CD4-positive, CD25-positive, alpha-beta regulatory T cell (primary cell): ENCODE measurements around the gene FN3K. TPM values are rescaled to one million over a fixed set of nuclear protein-coding genes. Genes with fewer than 3 reads are reported as not detected.
"Not testable (repeated sequence)": the region's sequence is repeated elsewhere in the genome, so short reads cannot be mapped to it uniquely, and the experiment has no call there.

Experiments
- ATAC-seq, 2 donors: fragments of 150-1000 bp; cut with Tn5 transposase; one replicate each; pipeline ENCODE4 v1.10.0; 2021; ENCODE audit warnings: low read depth in 2 of 2, moderate number of reproducible peaks in 2 of 2, moderate library complexity in 1 of 2
- DNase-seq, 3 donors: peaks; one replicate each; pipeline versions ENCODE4 v3.0.0 to v3.0.0-alpha.2; 2012 to 2022; ENCODE audit warnings: mixed read lengths in 1 of 3
- H3K27ac ChIP-seq: one replicate; pipeline ENCODE4 v1.7.0; 2013; ENCODE audit warnings: mild to moderate bottlenecking, low read length; ENCODE audit not compliant: insufficient read depth, poor library complexity, severe bottlenecking
- H3K27me3 ChIP-seq: one replicate; pipeline ENCODE4 v1.7.0; 2013; ENCODE audit warnings: low read length; ENCODE audit not compliant: control insufficient read depth, insufficient read depth
- H3K36me3 ChIP-seq: one replicate; pipeline ENCODE4 v1.7.0; 2013; ENCODE audit warnings: mild to moderate bottlenecking, low read length, moderate library complexity; ENCODE audit not compliant: control insufficient read depth, insufficient read depth
- H3K4me1 ChIP-seq: 2 replicates; pipeline ENCODE4 v1.7.0; 2013; ENCODE audit warnings: mild to moderate bottlenecking, low read length; ENCODE audit not compliant: insufficient read depth, control insufficient read depth, poor library complexity, severe bottlenecking
- H3K4me3 ChIP-seq: one replicate; pipeline ENCODE4 v1.7.0; 2013; ENCODE audit warnings: low read depth, mild to moderate bottlenecking, low read length, moderate library complexity
- H3K9me3 ChIP-seq, 2 experiments: 1 replicate in 1 of 2; 2 replicates in 1 of 2; pipeline ENCODE4 v1.7.0; 2013; ENCODE audit warnings: low read length in 2 of 2, mild to moderate bottlenecking in 1 of 2, moderate library complexity in 1 of 2; ENCODE audit not compliant: control insufficient read depth in 2 of 2
- H3K27ac Mint-ChIP-seq, 3 donors: one replicate each; pipeline ENCODE4 v1.8.0; 2020 to 2022; ENCODE audit warnings: mild to moderate bottlenecking in 3 of 3, mixed read lengths in 3 of 3, moderate library complexity in 2 of 3
- H3K27me3 Mint-ChIP-seq: one replicate; pipeline ENCODE4 v1.8.0; 2022; ENCODE audit warnings: mild to moderate bottlenecking, mixed read lengths
- H3K36me3 Mint-ChIP-seq: one replicate; pipeline ENCODE4 v1.8.0; 2020; ENCODE audit warnings: mixed read lengths
- H3K4me1 Mint-ChIP-seq, 4 donors: one replicate each; pipeline ENCODE4 v1.8.0; 2020 to 2022; ENCODE audit warnings: mixed read lengths in 4 of 4, mild to moderate bottlenecking in 1 of 4
- H3K4me3 Mint-ChIP-seq, 4 donors: one replicate each; pipeline ENCODE4 v1.8.0; 2020 to 2022; ENCODE audit warnings: mild to moderate bottlenecking in 4 of 4, mixed read lengths in 4 of 4, moderate library complexity in 3 of 4
- H3K9me3 Mint-ChIP-seq, 7 donors: one replicate each; pipeline ENCODE4 v1.8.0; 2020 to 2022; ENCODE audit warnings: mixed read lengths in 7 of 7, mild to moderate bottlenecking in 3 of 7, moderate library complexity in 2 of 7
- polyA plus RNA-seq, 4 donors: library from polyadenylated mRNA; unstranded; fragments of 300-500 nt; fragmentation: Illumina TruSeq; gene quantifications; one replicate each; pipeline ENCODE4 v1.2.3, GENCODE V29; 2021
- total RNA-seq: library from RNA; stranded (reverse); gene quantifications from one replicate; pipeline ENCODE4 v1.2.3, GENCODE V29; 2022

Gene FN3K
- total and polyA plus RNA-seq, 5 donors from 2014 or later: 0.18 to 2.0 (median 0.26) TPM

DNA sequence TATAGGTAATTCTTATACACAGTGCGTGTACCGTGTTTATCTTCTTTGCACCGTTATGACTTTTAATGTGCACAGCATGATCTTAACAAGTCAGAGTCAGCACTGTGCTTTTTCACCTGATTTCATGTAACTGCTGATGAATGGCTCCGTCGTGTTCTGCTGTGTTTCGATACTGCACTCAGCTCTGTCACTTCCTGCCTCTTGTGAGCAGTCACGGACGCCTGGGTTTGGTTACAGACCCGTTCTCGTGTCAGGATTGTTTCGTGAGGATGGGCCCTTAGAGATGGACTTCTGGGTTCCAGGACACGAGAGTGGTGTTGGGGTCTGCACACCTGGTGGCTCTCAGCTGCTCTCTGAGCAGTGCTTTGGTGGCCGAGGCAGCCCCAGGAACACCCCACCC lies 41.0 kb downstream of the FN3K start:
- Mint-ChIP-seq H3K27ac (peak overlapping the region in 1 of 3 donors; percentile 21), H3K4me3 (no peak overlapping the region), H3K27me3 (no peaks in the 10 kb centered on the region), H3K36me3 (peaks cover 14% of the 10 kb centered on the region), H3K4me1 (peaks cover 8 to 15% (median 10%) of the 10 kb centered on the region in 4 donors), H3K9me3 (no peaks in the 10 kb centered on the region)
- no peak overlapping the region for H3K27ac ChIP-seq
- no peaks in the 10 kb centered on the region for H3K27me3 ChIP-seq
- H3K36me3 ChIP-seq: peaks cover 9% of the 10 kb centered on the region
- H3K9me3 ChIP-seq: no peaks in the 10 kb centered on the region
- ATAC-seq (no peak), DNase-seq (peak in 1 of 3 donors; percentile 18)
- H3K4me3 ChIP-seq: no peak overlapping the region
- H3K4me1 ChIP-seq: peaks cover 7% of the 10 kb centered on the region

DNA sequence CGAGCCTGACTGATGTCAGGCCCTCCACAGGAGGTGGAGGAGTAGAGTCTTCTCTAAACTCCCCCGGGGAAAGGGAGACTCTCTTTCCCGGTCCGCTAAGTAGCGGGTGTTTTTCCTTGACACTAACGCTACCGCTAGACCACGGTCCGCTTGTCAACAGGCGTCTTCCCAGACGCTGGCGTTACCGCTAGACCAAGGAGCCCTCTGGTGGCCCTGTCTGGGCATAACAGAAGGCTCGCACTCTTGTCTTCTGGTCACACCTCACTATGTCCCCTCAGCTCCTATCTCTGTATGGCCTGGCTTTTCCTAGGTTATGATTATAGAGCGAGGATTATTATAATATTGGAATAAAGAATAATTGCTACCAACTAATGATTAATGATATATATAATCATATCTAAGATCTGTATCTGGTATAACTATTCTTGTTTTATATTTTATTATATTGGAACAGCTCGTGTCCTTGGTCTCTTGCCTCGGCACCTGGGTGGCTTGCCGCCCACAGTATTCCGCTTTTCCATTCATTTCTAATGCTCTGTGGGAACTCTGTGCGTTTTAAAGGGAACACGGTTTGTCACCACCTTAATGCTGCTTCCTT lies 42.5 kb downstream of the FN3K start:
- H3K36me3 ChIP-seq, DNase-seq, H3K4me3 Mint-ChIP-seq, H3K27me3 ChIP-seq, H3K4me3 ChIP-seq, H3K9me3 ChIP-seq, H3K4me1 ChIP-seq, H3K27ac Mint-ChIP-seq, H3K9me3 Mint-ChIP-seq, H3K27ac ChIP-seq, ATAC-seq, H3K27me3 Mint-ChIP-seq: not testable (repeated sequence)
- Mint-ChIP-seq H3K36me3 (peaks cover 10% of the 10 kb centered on the region), H3K4me1 (peaks cover 9 to 15% (median 14%) of the 10 kb centered on the region in 4 donors)

DNA sequence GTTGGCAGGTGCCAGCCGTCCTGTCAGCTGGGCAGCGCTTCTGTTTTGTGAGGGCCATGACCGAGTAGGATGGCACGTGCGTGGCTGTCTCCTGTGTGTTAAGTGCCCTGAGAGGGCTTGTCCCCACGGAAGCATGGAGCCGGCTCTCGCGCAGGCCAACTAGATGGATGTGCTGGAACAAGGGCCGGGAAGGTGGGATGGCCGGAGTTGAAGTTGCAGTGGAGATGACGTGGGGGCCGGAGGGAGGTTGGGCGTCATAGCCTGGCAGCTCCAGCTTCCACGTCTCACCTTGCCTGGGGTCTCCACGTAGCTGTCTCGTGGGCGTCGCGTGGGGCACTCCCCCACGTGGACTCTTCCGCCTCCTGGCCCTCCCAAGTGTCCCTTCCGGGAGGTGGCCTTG lies 44.1 kb downstream of the FN3K start:
- Mint-ChIP-seq H3K27ac (no peak overlapping the region), H3K27me3 (no peaks in the 10 kb centered on the region), H3K9me3 (no peaks in the 10 kb centered on the region), H3K4me1 (peaks cover 9 to 15% (median 13%) of the 10 kb centered on the region in 4 donors), H3K36me3 (peaks cover 14% of the 10 kb centered on the region), H3K4me3 (no peak overlapping the region)
- Histone ChIP-seq H3K36me3 (peaks cover 8% of the 10 kb centered on the region), H3K4me3 (no peak overlapping the region), H3K9me3 (no peaks in the 10 kb centered on the region), H3K27me3 (no peaks in the 10 kb centered on the region), H3K27ac (no peak overlapping the region), H3K4me1 (peaks cover 7% of the 10 kb centered on the region)
- no peak for ATAC-seq
- DNase-seq: no peak

DNA sequence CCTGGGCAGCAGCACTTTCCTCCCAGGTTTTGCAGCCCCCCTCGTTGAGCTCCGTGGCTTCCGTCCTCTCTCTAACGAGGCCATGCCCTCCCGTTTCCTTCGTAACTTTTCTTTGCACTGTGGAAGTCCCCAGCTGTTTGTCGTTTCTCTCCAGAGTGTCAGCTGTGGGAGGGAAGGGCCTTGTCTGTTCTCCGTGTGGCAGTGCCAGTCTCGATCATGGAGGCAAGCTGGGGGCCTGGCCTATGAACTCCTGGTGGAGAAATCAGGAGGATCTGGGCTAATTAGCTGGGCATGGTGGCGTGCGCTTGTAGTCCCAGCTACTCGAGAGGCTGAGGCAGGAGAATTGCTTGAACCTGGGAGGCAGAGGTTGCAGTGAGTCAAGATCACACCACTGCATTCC lies 44.8 kb downstream of the FN3K start:
- H3K4me1 Mint-ChIP-seq: peaks cover 9 to 15% (median 13%) of the 10 kb centered on the region in 4 donors
- no peaks in the 10 kb centered on the region for H3K27me3 Mint-ChIP-seq
- no peaks in the 10 kb centered on the region for H3K9me3 Mint-ChIP-seq
- ATAC-seq: no peak
- no peak overlapping the region for H3K4me3 Mint-ChIP-seq
- no peak for DNase-seq
- Histone ChIP-seq H3K36me3 (peaks cover 8% of the 10 kb centered on the region), H3K9me3 (no peaks in the 10 kb centered on the region), H3K4me3 (no peak overlapping the region), H3K27ac (no peak overlapping the region), H3K27me3 (no peaks in the 10 kb centered on the region), H3K4me1 (peaks cover 2% of the 10 kb centered on the region)
- H3K36me3 Mint-ChIP-seq: peaks cover 14% of the 10 kb centered on the region
- peak overlapping the region in 1 of 3 donors; percentile 71 for H3K27ac Mint-ChIP-seq

DNA sequence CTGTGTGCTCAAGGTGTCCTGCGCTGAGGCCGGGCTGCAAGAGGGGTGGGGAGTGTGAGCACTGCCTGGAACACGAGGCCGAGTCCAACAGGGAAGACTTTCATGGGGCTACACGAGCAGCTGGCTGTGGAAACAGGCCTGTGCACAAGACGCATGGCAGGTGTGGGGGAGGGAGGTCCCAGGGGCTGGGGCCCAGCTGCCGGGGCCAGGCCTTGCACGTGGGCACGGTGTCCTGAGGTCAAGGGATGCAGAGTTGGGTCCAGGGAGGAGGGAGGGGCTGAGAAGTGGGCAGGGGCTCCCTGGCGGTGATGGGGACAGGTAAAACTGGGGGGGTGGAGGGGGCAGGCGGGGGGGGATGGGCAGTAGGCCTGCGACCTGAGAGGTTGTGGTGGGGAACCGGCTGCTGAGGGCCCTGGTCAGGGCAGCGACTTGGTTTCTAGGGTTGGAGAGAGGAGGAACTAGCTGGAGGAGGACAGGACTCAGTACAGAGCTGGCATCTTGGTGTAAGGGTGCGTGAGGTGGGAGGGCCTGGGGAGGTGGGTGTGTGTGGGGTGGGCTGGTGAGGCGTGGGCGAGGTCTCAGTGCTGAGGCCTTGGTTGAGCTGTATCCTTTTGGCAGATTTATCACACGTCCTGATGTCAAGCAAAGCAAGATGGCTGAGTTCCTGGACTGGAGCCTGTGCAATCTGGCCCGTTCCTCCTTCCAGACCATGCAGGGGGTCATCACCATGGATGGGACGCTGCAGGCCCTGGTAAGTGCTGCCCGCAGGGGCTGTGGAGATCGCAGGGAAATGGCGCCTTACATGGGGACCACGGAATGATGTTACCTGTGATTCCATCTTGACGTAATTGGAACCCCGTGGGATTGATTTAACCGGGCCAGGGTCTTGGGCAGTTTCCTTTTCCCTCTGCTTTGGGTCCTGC lies 45.8 kb downstream of the FN3K start:
- Mint-ChIP-seq H3K4me1 (peaks cover 9 to 15% (median 13%) of the 10 kb centered on the region in 4 donors), H3K27ac (peak overlapping the region in 1 of 3 donors; percentile 93), H3K9me3 (no peaks in the 10 kb centered on the region), H3K36me3 (peaks cover 14% of the 10 kb centered on the region), H3K27me3 (no peaks in the 10 kb centered on the region), H3K4me3 (no peak overlapping the region)
- no peak overlapping the region for H3K4me3 ChIP-seq
- peaks cover 8% of the 10 kb centered on the region for H3K36me3 ChIP-seq
- no peaks in the 10 kb centered on the region for H3K27me3 ChIP-seq
- DNase-seq (no peak), ATAC-seq (peak in 1 of 2 donors; percentile 9)
- H3K27ac ChIP-seq: no peak overlapping the region
- no peaks in the 10 kb centered on the region for H3K9me3 ChIP-seq
- no peaks in the 10 kb centered on the region for H3K4me1 ChIP-seq

DNA sequence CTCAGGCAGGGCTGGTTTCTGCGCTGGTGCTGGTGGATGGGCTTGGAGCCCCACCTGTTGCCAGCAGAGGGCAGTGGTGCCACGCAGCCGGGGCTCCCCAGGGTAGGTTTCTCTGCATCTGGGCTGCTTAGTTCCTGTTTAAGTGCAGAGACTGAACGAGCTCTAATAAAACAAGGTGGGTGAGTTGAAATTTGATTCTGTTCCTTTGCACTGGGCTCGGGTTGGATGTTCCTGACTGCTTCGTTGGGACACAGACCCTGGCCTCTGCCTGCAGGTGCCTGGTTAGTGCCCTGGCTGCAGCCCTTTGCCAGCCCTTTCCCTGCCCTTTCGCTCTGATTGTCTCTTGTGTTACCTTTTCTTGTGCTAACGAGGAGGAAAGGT lies 46.5 kb downstream of the FN3K start:
- peak; percentile 65 to 84 (median 82) for DNase-seq
- H3K27me3 Mint-ChIP-seq: no peaks in the 10 kb centered on the region
- H3K4me1 ChIP-seq: no peaks in the 10 kb centered on the region

DNA sequence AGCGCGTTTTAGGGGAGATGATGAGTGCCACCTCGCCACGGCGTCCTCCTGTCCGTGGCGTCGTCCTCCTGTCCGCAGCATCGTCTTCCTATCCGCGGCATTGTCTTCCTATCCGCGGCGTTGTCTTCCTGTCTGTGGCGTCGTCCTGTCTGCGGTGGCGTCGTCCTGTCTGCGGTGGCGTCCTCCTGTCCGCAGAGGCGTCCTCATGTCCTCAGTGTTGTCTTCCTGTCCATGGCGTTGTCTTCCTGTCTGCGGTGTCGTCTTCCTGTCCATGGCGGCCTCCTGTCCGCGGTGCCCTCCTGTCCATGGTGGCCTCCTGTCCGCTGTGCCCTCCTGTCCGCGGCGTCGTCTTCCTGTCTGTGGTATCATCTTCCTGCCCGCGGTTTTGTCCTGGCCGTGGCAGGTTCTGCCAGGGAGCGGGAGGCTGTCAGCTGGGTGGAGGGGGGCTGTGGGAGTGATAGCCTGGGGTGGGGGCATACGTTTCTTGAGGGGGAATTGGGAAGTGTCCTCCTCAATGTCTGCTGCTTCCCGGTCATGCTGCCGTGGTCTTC lies 47.3 kb downstream of the FN3K start:
- peak overlapping the region in 1 of 3 donors; percentile 48 for H3K27ac Mint-ChIP-seq
- no peaks in the 10 kb centered on the region for H3K9me3 Mint-ChIP-seq
- no peaks in the 10 kb centered on the region for H3K4me1 ChIP-seq
- ATAC-seq: no peak
- H3K27ac ChIP-seq: no peak overlapping the region
- H3K27me3 Mint-ChIP-seq: no peaks in the 10 kb centered on the region
- H3K4me1 Mint-ChIP-seq: peaks cover 3 to 9% (median 7%) of the 10 kb centered on the region in 4 donors
- H3K9me3 ChIP-seq: no peaks in the 10 kb centered on the region
- H3K36me3 ChIP-seq: peaks cover 8% of the 10 kb centered on the region
- H3K4me3 ChIP-seq: no peak overlapping the region
- H3K36me3 Mint-ChIP-seq: peaks cover 8% of the 10 kb centered on the region
- no peaks in the 10 kb centered on the region for H3K27me3 ChIP-seq
- no peak overlapping the region for H3K4me3 Mint-ChIP-seq
- no peak for DNase-seq

More for the DNA sequence above, 46.5 kb downstream of the FN3K start:
- Mint-ChIP-seq H3K27ac (peak overlapping the region in 1 of 3 donors; percentile 93), H3K4me1 (peaks cover 9 to 13% (median 12%) of the 10 kb centered on the region in 4 donors), H3K4me3 (no peak overlapping the region), H3K36me3 (peaks cover 14% of the 10 kb centered on the region), H3K9me3 (no peaks in the 10 kb centered on the region)
- H3K27ac ChIP-seq: no peak overlapping the region
- H3K36me3 ChIP-seq: peaks cover 8% of the 10 kb centered on the region
- no peaks in the 10 kb centered on the region for H3K27me3 ChIP-seq
- H3K4me3 ChIP-seq: no peak overlapping the region
- H3K9me3 ChIP-seq: no peaks in the 10 kb centered on the region
- peak; percentile 99 for ATAC-seq
